IPS DF 4.7 (cell line): ENCODE results near the gene PLCL1.
A peak's percentile ranks its signal among the peaks of the same experiment; 100 is the strongest.

ENCODE experiments used
- DNase-seq: peaks from one replicate; pipeline ENCODE4 v3.0.0-alpha.2; 2013; ENCODE audit warnings: low spot score; ENCODE audit errors: extremely low read depth

PLCL1 gene

DNA sequence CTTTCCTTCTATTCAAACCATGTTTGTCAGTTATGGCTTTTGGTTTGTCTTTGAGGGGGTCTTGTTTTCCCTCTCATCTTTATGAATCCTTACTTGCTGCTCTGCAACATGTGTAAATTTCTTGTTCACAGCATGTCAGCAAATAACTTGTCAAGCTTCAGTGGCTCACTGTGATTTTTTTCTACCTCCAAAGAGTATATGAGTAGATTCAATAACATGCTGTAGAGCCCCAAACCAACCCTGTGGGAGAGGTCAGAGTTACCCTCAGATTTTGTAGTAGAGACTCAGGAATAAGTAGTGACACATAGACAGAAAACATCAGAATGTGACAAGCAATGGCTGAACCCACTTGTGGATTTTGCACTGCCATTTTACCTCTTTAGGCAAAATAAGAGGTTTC lies 121.6 kb downstream of the PLCL1 start:
- DNase-seq, result no peak

- no peak for DNase-seq
These were observed 122.3 kb downstream of the PLCL1 start for GRCh38 chr2:197926673-197927072.

GRCh38 chr2:197927994-197928393 lies 123.6 kb downstream of the PLCL1 start:
- DNase-seq, result no peak

GRCh38 chr2:197929008-197929885 lies 124.9 kb downstream of the PLCL1 start:
- no peak for DNase-seq

- no peak for DNase-seq
These were observed 125.5 kb downstream of the PLCL1 start for GRCh38 chr2:197929886-197930227.

DNA sequence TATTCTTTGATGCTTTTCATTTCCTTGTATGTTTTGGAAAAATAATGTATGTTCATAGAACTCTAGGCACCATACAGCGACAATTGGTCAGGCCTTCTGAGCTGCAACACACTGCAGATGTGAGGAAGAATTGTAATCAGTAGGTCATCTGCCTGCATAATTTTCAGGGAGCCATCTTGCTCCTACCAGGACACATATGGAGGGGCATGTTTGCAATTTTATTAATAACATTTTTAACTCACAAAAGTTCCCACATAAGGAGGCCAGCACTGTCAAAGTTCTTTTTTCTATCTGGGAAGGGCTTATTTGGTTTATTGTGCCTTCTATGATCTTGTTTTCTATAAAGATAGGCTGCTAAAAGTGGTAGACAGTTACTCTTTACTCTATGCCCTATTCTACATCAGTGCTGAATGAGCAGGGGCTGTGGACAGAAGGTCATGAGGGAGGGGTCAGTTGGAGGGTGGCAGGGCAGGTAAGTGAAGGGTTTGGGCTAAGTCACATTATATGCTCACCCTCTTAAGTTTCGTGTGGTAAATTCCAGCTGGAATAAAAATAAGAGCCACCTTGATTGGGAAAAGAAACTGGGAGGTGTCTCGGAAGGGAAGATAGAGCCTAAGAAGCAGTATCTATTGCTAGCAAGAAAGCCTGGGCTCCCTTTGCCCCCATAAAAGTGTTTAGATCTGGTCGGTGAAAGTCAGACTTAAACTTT lies 126.3 kb downstream of the PLCL1 start:
- no peak for DNase-seq

DNA sequence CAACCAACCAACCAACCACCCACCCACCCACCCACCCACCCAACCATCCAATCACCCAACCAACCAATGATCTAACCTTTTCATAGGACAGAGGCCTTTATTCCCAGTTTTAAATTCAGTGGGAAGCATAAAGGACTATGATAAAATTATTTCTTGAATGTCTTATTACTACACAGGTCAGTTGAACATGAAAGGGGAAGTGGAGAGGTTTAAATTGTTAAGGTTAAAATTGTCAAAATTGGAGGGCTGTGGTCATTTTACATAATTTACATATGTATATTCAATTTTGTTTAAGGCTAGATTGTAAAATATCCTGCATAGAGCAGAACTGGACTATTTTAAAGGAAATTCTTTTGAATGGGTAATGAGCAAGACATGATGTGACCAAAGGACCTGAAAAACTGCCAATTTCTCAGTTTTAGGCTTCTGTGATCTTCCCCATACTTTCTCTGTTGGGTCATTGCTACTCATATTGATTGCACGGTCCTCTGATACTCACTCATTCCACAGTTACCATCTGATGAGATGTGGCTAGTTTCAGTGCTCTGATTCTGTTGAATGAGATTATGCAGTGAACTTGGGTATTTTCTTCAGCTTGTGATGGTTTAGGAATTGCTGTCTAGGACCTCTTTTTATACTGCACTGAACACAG lies 127.4 kb downstream of the PLCL1 start:
- DNase-seq, result no peak

- DNase-seq, result no peak
These were observed 128.0 kb downstream of the PLCL1 start for GRCh38 chr2:197932374-197932773.

DNA sequence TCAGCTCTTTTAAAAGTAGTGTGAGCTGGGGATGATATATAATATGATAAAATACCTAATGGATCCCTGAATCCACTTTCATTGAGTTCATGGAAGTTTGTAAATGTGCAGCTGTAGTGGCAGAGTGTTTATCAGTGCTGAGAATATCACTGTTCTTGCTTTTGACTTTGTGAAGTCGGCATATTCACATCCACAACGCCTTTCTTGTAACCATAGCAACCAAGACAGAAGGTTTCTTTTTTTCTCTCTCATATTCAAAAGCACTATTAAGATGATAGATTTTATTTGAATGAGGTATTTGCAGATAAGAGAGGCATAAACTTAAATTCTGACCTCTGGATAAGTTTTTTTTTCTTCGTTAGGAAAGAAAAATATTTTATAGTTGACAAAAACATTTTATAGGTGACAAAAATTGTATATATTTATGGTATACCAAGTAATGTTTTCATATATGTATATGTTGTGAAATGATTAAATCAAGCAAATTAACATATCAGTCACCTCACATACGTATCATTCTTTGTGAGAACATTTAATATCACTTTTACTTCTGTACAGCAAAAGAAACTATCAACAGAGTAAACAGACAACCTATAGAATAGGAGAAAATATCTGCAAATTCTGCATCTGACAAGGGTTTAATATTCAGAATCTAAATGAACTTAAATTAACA lies 130.0 kb downstream of the PLCL1 start:
- DNase-seq, result no peak

GRCh38 chr2:197934934-197935289 lies 130.5 kb downstream of the PLCL1 start:
- no peak for DNase-seq

DNA sequence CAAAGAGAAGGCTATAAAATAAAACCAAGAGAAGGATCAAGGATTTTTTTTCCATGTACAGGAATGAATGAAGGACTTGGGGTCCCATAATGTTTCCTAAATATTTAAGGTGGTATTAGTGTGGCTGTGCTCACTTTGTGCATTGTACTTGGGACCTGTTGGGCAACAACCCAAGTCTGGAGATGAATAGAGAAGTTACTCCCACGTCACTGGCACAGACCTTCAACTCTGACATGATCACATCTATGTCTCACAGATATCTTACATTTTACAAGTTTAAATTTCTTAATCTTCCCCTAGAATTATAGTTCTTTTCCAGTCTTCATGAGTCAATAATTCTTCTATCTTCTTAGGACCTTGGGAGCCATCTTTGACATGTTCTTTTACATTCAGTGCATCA lies 133.4 kb downstream of the PLCL1 start:
- DNase-seq, result no peak

DNA sequence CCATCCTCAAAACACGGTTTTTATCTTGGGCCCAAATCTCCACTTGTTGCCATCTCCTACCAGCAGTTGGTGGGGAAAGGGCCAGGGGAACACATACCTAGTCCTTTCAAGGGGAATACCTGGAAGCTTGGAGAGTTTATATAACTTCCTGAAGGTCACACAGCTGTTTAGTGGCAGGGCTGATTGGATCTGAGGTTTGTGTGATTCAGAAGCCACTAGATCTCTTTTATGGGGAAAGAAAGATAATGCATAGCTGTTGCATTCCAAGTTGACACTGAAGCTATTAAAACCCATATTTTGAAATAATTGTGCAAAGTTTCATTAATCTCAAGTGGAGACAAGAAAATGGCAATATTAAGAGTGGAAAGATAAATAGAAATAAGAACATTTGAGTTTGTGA lies 134.2 kb downstream of the PLCL1 start:
- DNase-seq, result no peak

- DNase-seq, result no peak
These were observed 135.4 kb downstream of the PLCL1 start for GRCh38 chr2:197939787-197940186.

GRCh38 chr2:197940382-197940781 lies 136.0 kb downstream of the PLCL1 start:
- DNase-seq, result no peak

- no peak for DNase-seq
These were observed 137.3 kb downstream of the PLCL1 start for GRCh38 chr2:197941715-197942114.

DNA sequence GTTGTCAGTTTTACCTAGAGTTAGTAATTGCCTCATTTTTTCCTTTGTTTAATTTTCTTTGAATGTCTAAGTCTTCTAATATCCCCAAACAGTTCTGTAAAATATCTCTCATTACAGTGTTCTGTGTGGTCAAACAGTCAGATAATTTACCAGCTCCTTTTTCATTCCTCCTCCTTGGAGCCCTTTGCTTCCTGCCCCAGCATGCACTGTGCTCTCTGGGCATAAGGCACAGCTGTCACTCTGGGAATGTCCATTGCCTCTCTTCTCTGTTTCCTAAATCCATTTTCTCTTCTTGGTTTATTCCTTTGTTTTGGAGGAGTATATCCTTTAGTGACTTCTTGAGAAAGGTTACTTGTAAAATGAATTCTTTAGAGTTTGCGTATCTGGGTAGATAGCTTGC lies 139.3 kb downstream of the PLCL1 start:
- no peak for DNase-seq

DNA sequence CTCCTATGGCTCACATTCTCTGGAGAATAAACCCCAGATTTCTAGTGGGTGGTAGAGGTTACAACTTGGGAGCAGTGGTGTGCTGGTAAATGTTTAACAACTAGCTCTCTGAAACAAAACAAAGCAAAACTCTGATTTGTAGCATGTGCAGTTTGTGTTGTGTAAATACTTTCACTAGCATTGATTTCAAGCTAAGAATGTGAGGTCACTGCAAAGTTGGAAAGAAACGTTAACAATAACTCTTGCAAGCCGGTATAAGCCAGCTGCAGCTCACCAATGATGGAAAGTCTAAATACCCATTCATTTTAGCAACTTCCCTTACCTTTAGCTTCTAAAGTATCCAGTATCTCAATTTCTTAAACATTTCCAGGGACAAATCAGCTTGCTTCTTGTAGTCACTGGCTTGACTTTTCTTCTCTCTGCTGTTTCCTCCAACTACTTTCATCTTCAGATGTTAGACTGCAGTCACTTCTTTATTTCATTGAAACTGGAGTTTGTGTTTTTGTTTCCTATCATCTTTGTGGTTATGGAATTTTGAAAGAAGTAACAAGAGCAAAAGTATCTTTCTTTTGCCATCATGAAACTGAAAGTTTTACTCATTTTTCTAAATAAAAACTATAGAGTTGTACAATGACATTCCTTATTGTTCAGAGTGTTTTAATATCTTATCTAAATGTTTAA lies 140.2 kb downstream of the PLCL1 start:
- no peak for DNase-seq

- DNase-seq, result peak; percentile 25
These were observed 142.2 kb downstream of the PLCL1 start for GRCh38 chr2:197946562-197946961.

GRCh38 chr2:197947219-197947757 lies 142.9 kb downstream of the PLCL1 start:
- peak; percentile 9 for DNase-seq

DNA sequence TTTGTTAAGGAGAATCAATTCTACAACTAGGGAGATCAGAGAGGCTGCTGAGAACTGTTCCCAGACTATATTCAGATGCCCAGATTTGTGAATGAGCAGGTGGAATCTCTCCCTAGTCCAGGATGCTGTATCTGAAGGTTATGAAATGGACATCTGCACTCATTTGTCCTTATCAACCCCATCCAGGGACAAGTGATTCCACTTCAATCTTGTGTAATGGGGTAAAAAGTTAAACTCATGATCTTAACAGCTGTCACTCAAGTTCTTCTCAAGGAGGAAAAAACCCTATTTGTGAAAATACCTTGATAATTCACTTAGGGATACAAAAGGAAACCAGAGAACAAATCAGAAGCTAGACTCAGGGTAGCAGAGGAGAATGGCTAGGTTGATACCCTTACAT lies 144.8 kb downstream of the PLCL1 start:
- no peak for DNase-seq

DNA sequence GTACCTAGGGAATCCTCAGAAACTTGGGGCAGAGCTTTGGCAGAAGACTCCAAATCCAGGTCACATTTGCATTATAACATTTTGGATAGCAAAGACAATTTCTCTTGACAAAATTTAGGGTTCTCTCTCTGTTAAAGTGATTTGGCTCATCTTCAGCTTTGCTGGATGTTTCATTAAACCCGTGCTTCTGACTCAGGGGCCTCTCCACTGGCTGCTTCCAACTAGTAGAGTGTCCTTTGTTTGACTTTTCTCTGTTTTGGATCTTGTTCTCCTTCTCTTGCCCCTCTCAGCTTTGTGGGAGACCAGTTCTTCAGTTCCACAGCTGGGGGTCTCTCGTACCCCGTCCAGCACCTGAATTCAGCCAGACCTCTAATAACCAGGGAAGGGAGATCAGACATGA lies 145.6 kb downstream of the PLCL1 start:
- no peak for DNase-seq
